NCI-H146 treated with DMSO at 0.1 percent for 48 hours (cell line): ENCODE results near the gene KIF3B.
"Not testable (repeated sequence)": the region's sequence is repeated elsewhere in the genome, so short reads cannot be mapped to it uniquely, and the experiment has no call there.

Experiments used
- DNase-seq: peaks from one replicate; lab custom pipeline; 2025; ENCODE audit not compliant: unreplicated experiment; lab: John Stamatoyannopoulos, UW

Gene KIF3B

GRCh38 chr20:32382102-32382950 is 104.9 kb downstream of the KIF3B start:
- DNase-seq = no peak

- not testable (repeated sequence) for DNase-seq
These were observed 106.0 kb downstream of the KIF3B start for GRCh38 chr20:32383441-32383840.
